Activated T-helper 17 cell treated with anti-CD3 and anti-CD28 coated beads, Interleukin-2, amount 50 U/mL, for 72 hours (primary cell): Measurements from ENCODE around the gene NPAS3. TPM values are rescaled to one million over a fixed set of nuclear protein-coding genes. Genes with fewer than 3 reads are reported as not detected.

Experiments
- ATAC-seq: fragments of 150-1000 bp; cut with Tn5 transposase; replicated peaks from 2 replicates; pipeline ENCODE4 v1.10.0; 2021; ENCODE audit warnings: mild to moderate bottlenecking, moderate library complexity
- H3K27ac Mint-ChIP-seq: one replicate; pipeline ENCODE4 v1.8.0; 2022; ENCODE audit warnings: mixed read lengths
- H3K27me3 Mint-ChIP-seq: one replicate; pipeline ENCODE4 v1.8.0; 2022; ENCODE audit warnings: mixed read lengths
- H3K36me3 Mint-ChIP-seq: one replicate; pipeline ENCODE4 v1.8.0; 2022; ENCODE audit warnings: low read depth, mild to moderate bottlenecking, mixed read lengths
- H3K4me1 Mint-ChIP-seq: one replicate; pipeline ENCODE4 v1.8.0; 2022; ENCODE audit warnings: mixed read lengths
- H3K4me3 Mint-ChIP-seq: one replicate; pipeline ENCODE4 v1.8.0; 2022; ENCODE audit warnings: mild to moderate bottlenecking, mixed read lengths
- H3K9me3 Mint-ChIP-seq: one replicate; pipeline ENCODE4 v1.8.0; 2022; ENCODE audit warnings: mixed read lengths
- total RNA-seq, 2 donors: library from RNA; stranded (reverse); gene quantifications; one replicate each; pipeline ENCODE4 v1.2.3, GENCODE V29; 2022

Gene NPAS3
- total RNA-seq, 2 donors from 2014 or later, result not detected

GRCh38 chr14:33805593-33805992, 866.9 kb downstream of the NPAS3 start:
- no peak overlapping the region for H3K4me3 Mint-ChIP-seq
- H3K36me3 Mint-ChIP-seq, result no peaks in the 10 kb centered on the region
- no peak overlapping the region for H3K27ac Mint-ChIP-seq
- H3K4me1 Mint-ChIP-seq, result peaks cover 6% of the 10 kb centered on the region
- peaks cover 4% of the 10 kb centered on the region for H3K9me3 Mint-ChIP-seq
- H3K27me3 Mint-ChIP-seq, result peaks cover 30% of the 10 kb centered on the region
- no peak for ATAC-seq

- peaks cover 19% of the 10 kb centered on the region for H3K27me3 Mint-ChIP-seq
- ATAC-seq, result no peak
- H3K9me3 Mint-ChIP-seq, result peaks cover 4% of the 10 kb centered on the region
- H3K4me3 Mint-ChIP-seq, result no peak overlapping the region
- H3K36me3 Mint-ChIP-seq, result no peaks in the 10 kb centered on the region
- no peaks in the 10 kb centered on the region for H3K4me1 Mint-ChIP-seq
- H3K27ac Mint-ChIP-seq, result no peak overlapping the region
Observed at GRCh38 chr14:33806905-33807304, 868.2 kb downstream of the NPAS3 start.

- H3K36me3 Mint-ChIP-seq, result no peaks in the 10 kb centered on the region
- H3K27ac Mint-ChIP-seq, result no peak overlapping the region
- H3K4me3 Mint-ChIP-seq, result no peak overlapping the region
- H3K27me3 Mint-ChIP-seq, result peaks cover 11% of the 10 kb centered on the region
- peaks cover 4% of the 10 kb centered on the region for H3K9me3 Mint-ChIP-seq
- ATAC-seq, result no peak
- H3K4me1 Mint-ChIP-seq, result no peaks in the 10 kb centered on the region
Observed at GRCh38 chr14:33808187-33808586, 869.5 kb downstream of the NPAS3 start.

GRCh38 chr14:33809396-33809981, 870.8 kb downstream of the NPAS3 start:
- no peak for ATAC-seq
- Mint-ChIP-seq H3K4me1 (peaks cover 7% of the 10 kb centered on the region), H3K9me3 (peaks cover 4% of the 10 kb centered on the region), H3K36me3 (no peaks in the 10 kb centered on the region), H3K27me3 (peaks cover 19% of the 10 kb centered on the region), H3K27ac (no peak overlapping the region), H3K4me3 (no peak overlapping the region)

GRCh38 chr14:33810308-33810707, 871.6 kb downstream of the NPAS3 start:
- no peak overlapping the region for H3K4me3 Mint-ChIP-seq
- ATAC-seq, result no peak
- H3K27ac Mint-ChIP-seq, result no peak overlapping the region
- H3K4me1 Mint-ChIP-seq, result peaks cover 7% of the 10 kb centered on the region
- H3K36me3 Mint-ChIP-seq, result no peaks in the 10 kb centered on the region
- H3K27me3 Mint-ChIP-seq, result peaks cover 19% of the 10 kb centered on the region
- peaks cover 4% of the 10 kb centered on the region for H3K9me3 Mint-ChIP-seq

- Mint-ChIP-seq H3K27me3 (peaks cover 17% of the 10 kb centered on the region), H3K27ac (no peak overlapping the region), H3K9me3 (peaks cover 4% of the 10 kb centered on the region), H3K36me3 (no peaks in the 10 kb centered on the region), H3K4me1 (peaks cover 7% of the 10 kb centered on the region), H3K4me3 (no peak overlapping the region)
- ATAC-seq, result no peak
Observed at GRCh38 chr14:33811721-33812120, 873.0 kb downstream of the NPAS3 start.

- no peak overlapping the region for H3K4me3 Mint-ChIP-seq
- H3K4me1 Mint-ChIP-seq, result peaks cover 7% of the 10 kb centered on the region
- no peak for ATAC-seq
- H3K27me3 Mint-ChIP-seq, result peaks cover 15% of the 10 kb centered on the region
- H3K27ac Mint-ChIP-seq, result no peak overlapping the region
- peaks cover 4% of the 10 kb centered on the region for H3K9me3 Mint-ChIP-seq
- H3K36me3 Mint-ChIP-seq, result no peaks in the 10 kb centered on the region
Observed at GRCh38 chr14:33812181-33812580, 873.5 kb downstream of the NPAS3 start.

- Mint-ChIP-seq H3K36me3 (no peaks in the 10 kb centered on the region), H3K4me3 (no peak overlapping the region), H3K27me3 (peaks cover 15% of the 10 kb centered on the region), H3K9me3 (peaks cover 4% of the 10 kb centered on the region), H3K27ac (no peak overlapping the region), H3K4me1 (peaks cover 7% of the 10 kb centered on the region)
- ATAC-seq, result no peak
Observed at GRCh38 chr14:33812601-33813000, 873.9 kb downstream of the NPAS3 start.

- Mint-ChIP-seq H3K4me3 (no peak overlapping the region), H3K36me3 (no peaks in the 10 kb centered on the region), H3K27me3 (peaks cover 12% of the 10 kb centered on the region), H3K9me3 (no peaks in the 10 kb centered on the region), H3K27ac (no peak overlapping the region), H3K4me1 (peaks cover 7% of the 10 kb centered on the region)
- peak; percentile 70 for ATAC-seq
Observed at GRCh38 chr14:33814010-33814409, 875.3 kb downstream of the NPAS3 start.

GRCh38 chr14:33833706-33834465, 895.2 kb downstream of the NPAS3 start:
- peak; percentile 18 for ATAC-seq
- Mint-ChIP-seq H3K4me3 (no peak overlapping the region), H3K27ac (peak overlapping the region; percentile 36), H3K4me1 (peaks cover 14% of the 10 kb centered on the region), H3K27me3 (no peaks in the 10 kb centered on the region), H3K36me3 (no peaks in the 10 kb centered on the region), H3K9me3 (no peaks in the 10 kb centered on the region)

- Mint-ChIP-seq H3K27me3 (no peaks in the 10 kb centered on the region), H3K36me3 (no peaks in the 10 kb centered on the region), H3K27ac (peak overlapping the region; percentile 26), H3K9me3 (no peaks in the 10 kb centered on the region), H3K4me1 (peaks cover 18% of the 10 kb centered on the region), H3K4me3 (peak overlapping the region; percentile 0)
- peak; percentile 70 for ATAC-seq
Observed at GRCh38 chr14:33834466-33835260, 896.0 kb downstream of the NPAS3 start.

- Mint-ChIP-seq H3K4me1 (peaks cover 19% of the 10 kb centered on the region), H3K27me3 (no peaks in the 10 kb centered on the region), H3K27ac (peak overlapping the region; percentile 26), H3K9me3 (no peaks in the 10 kb centered on the region), H3K36me3 (no peaks in the 10 kb centered on the region), H3K4me3 (peak overlapping the region; percentile 0)
- no peak for ATAC-seq
Observed at GRCh38 chr14:33835261-33835655, 896.6 kb downstream of the NPAS3 start.

GRCh38 chr14:33835677-33836076, 897.0 kb downstream of the NPAS3 start:
- peak overlapping the region; percentile 26 for H3K27ac Mint-ChIP-seq

GRCh38 chr14:33836203-33836899, 897.7 kb downstream of the NPAS3 start:
- H3K27me3 Mint-ChIP-seq, result no peaks in the 10 kb centered on the region
- no peaks in the 10 kb centered on the region for H3K9me3 Mint-ChIP-seq
- H3K27ac Mint-ChIP-seq, result peak overlapping the region; percentile 26
- ATAC-seq, result peak; percentile 76
- peaks cover 19% of the 10 kb centered on the region for H3K4me1 Mint-ChIP-seq
- H3K36me3 Mint-ChIP-seq, result no peaks in the 10 kb centered on the region
- peak overlapping the region; percentile 25 for H3K4me3 Mint-ChIP-seq

More at GRCh38 chr14:33835677-33836076, 897.0 kb downstream of the NPAS3 start:
- no peaks in the 10 kb centered on the region for H3K36me3 Mint-ChIP-seq
- ATAC-seq, result no peak
- H3K4me3 Mint-ChIP-seq, result peak overlapping the region; percentile 25
- H3K27me3 Mint-ChIP-seq, result no peaks in the 10 kb centered on the region
- no peaks in the 10 kb centered on the region for H3K9me3 Mint-ChIP-seq
- H3K4me1 Mint-ChIP-seq, result peaks cover 19% of the 10 kb centered on the region
